Measurements from ENCODE around the gene CD163. TPM values are rescaled to one million over a fixed set of nuclear protein-coding genes. Genes with fewer than 3 reads are reported as not detected.
"Not testable (repeated sequence)": the region's sequence is repeated elsewhere in the genome, so short reads cannot be mapped to it uniquely, and the experiment has no call there.

CD163 gene
- total RNA-seq, 2 donors from 2014 or later: 10.6 to 65.0 TPM

DNA sequence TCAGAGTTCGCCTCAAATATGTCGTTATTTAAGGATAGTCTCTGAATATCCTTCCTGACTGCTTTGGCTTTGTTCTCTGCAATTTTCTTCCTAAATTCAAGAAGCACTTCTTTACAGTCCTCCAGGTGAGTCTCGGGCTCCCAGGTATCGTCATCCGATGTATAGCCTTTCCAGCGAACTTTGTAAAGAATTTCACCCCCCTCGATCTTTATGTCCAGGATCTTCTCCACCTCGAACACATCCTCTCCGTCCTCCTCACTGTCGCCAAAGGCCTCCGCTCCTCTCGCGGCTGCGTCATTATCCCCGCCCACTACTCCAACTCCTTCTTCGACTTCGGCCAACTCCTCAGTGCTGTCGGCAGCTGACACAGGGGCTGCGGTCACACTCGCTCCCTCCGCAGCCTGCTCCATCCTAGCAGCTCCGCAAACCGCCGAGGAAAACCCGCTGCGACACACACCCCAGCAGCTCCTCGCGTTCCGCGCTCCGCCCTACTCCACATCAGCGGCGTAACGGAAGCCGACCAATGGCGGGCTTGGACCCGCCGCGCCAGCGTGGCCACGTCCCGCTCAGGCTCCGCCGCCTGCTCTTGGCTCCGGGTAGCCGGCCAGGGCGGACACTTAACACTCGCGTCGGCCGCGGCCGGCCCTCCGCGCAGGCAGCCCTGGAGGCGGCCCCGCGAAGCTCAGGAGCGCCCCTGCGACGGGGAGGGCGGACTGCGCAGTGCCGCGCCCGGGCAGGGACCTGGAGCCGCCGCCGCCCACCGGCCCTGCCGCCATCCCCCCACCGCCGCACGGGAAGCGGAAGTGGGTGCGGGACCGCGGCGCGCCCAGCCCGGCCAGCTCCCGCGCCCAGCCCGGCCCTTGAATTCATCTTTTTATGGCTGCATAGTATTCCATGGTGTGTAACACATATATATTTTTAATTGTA lies 63.7 kb downstream of the CD163 start:
- Histone ChIP-seq H3K36me3 (no peaks in the 10 kb centered on the region), H3K4me3 (peak overlapping the region in 1 of 2 donors; percentile 7)

DNA sequence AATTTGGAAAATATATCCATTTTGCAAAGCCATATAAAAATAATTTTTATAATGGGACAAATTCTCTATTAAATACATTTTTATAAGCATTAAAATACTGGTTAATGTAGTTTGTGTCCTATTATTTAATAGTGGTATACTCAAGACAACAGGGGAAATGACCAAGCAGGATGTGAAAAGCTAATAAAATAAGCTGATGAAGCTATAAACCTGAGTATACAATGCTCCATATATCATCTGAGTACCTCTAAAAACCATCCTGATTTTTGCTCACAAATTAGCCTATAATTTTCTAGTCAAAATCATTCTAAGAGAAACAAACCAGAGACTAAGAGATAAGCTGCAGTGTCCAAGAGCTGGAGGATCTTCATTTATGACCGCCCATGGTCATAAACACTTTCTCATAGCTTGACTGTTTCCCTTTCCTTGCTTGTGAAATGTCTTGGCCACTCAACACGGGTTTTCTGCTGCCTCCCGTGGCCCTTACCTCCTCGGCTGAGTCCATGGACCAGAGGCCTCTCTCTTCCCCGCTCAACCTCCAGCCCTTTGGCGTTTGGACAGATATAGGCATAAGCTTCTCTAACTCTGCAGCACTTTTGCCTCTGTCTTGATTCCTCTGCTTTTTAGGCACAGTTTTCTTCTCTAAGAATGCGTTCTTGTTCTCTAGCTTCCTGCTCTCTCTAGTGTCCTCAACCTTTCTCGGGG lies 65.1 kb downstream of the CD163 start:
- H3K36me3 ChIP-seq; intact Hi-C loops (cut with DNase I); DNase-seq (ENCODE audit: low spot score); H3K9me3 ChIP-seq; H3K27me3 ChIP-seq (replicated peaks; ENCODE audit: insufficient read depth); H3K4me3 ChIP-seq; H3K4me1 ChIP-seq (replicated peaks); H3K27ac ChIP-seq: not testable (repeated sequence)
- WGBS: 84% methylated on average over 8 of the region's 8 CpGs

More for the DNA sequence above, 63.7 kb downstream of the CD163 start:
- no peak for DNase-seq (ENCODE audit: low spot score)
- WGBS: 14% methylated on average over 63 of the region's 84 CpGs
- no peak overlapping the region for H3K27ac ChIP-seq
- no peaks in the 10 kb centered on the region for H3K4me1 ChIP-seq (replicated peaks)
- no peaks in the 10 kb centered on the region for H3K9me3 ChIP-seq
- intact Hi-C loops (cut with DNase I): no loop called here
- H3K27me3 ChIP-seq (replicated peaks; ENCODE audit: insufficient read depth): peaks cover 1% of the 10 kb centered on the region
- TF ChIP-seq POLR2AphosphoS5 (IDR thresholded peaks at IDR 0.05) (no peak), POLR2A (IDR thresholded peaks at IDR 0.05) (no peak)
- TF ChIP-seq, protein P1, sequence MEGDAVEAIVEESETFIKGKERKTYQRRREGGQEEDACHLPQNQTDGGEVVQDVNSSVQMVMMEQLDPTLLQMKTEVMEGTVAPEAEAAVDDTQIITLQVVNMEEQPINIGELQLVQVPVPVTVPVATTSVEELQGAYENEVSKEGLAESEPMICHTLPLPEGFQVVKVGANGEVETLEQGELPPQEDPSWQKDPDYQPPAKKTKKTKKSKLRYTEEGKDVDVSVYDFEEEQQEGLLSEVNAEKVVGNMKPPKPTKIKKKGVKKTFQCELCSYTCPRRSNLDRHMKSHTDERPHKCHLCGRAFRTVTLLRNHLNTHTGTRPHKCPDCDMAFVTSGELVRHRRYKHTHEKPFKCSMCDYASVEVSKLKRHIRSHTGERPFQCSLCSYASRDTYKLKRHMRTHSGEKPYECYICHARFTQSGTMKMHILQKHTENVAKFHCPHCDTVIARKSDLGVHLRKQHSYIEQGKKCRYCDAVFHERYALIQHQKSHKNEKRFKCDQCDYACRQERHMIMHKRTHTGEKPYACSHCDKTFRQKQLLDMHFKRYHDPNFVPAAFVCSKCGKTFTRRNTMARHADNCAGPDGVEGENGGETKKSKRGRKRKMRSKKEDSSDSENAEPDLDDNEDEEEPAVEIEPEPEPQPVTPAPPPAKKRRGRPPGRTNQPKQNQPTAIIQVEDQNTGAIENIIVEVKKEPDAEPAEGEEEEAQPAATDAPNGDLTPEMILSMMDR (IDR thresholded peaks at IDR 0.05): no peak

DNA sequence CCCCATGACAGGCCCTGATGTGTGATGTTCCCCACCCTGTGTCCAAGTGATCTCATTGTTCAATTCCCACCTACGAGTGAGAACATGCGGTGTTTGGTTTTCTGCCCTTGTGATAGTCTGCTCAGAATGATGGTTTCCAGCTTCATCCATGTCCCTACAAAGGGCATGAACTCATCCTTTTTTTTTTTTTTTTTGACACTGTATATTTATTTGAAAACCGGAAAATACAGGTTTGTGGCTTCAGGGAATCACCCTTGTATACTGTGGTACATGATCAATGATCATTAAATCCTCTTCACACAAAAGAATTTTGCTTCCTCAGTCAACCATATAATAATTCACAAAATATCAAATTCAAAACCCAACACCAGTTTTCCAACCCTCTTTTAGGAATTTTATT lies 66.1 kb downstream of the CD163 start:
- intact Hi-C loops (cut with DNase I); DNase-seq (ENCODE audit: low spot score); H3K27me3 ChIP-seq (replicated peaks; ENCODE audit: insufficient read depth); H3K4me3 ChIP-seq; H3K36me3 ChIP-seq; H3K9me3 ChIP-seq; H3K27ac ChIP-seq; H3K4me1 ChIP-seq (replicated peaks): not testable (repeated sequence)
- 82% methylated on average over 3 of the region's 3 CpGs for WGBS

DNA sequence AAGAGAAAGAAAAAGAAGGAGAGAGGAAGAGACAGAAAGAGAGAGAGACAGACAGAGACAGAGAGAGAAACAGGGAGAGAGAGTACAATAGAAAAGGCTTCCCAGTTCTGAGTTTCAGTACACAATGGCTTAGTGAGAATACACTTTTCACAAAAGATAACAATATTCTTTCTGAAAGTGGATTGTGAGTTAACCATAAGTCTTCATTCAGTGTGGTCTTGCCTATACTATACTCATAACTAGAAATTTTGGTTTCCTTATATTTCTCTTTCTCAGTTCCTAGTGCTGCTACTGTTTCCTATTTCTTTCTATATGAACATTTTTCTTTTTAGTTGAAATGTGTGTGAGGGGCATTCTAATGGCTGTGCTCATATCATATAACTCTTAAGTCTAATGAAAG lies 68.9 kb downstream of the CD163 start:
- TF ChIP-seq, protein P1 (IDR thresholded peaks at IDR 0.05): no peak
- TF ChIP-seq POLR2AphosphoS5 (IDR thresholded peaks at IDR 0.05) (no peak), POLR2A (IDR thresholded peaks at IDR 0.05) (no peak)
- DNase-seq (ENCODE audit: low spot score): no peak
- H3K4me1 ChIP-seq (replicated peaks): no peaks in the 10 kb centered on the region
- peaks cover 2% of the 10 kb centered on the region for H3K27me3 ChIP-seq (replicated peaks; ENCODE audit: insufficient read depth)
- intact Hi-C loops (cut with DNase I): no loop called here
- H3K4me3 ChIP-seq: no peak overlapping the region
- no peaks in the 10 kb centered on the region for H3K36me3 ChIP-seq
- H3K9me3 ChIP-seq: no peaks in the 10 kb centered on the region
- no peak overlapping the region for H3K27ac ChIP-seq

DNA sequence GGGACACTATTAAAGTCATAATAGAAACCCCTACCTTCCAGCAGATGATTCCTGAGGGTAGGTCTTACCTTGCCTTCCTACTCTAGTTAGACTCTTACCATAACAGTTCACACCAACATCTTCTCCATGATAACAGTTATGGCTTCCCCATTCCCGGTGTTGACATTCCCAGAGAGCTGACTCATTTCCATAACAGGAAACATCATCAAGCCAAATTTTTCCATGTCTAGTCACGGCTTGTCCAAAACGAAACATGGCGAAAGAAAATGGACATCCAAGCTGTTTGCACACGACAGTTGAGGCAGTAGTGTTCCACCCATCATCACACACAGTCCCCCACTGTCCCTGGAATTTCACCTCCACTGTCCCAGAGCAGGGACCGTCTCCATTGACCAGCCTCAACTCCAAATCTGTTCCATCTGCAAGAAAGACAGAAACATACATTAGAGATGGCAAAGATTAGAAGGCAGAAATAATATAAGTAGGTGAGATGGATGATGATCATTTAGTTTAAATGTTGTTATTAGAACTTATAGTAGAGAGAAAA lies 70.2 kb downstream of the CD163 start:
- TF ChIP-seq POLR2A (IDR thresholded peaks at IDR 0.05): no peak
- TF ChIP-seq, protein P1 (IDR thresholded peaks at IDR 0.05): no peak
- TF ChIP-seq POLR2AphosphoS5 (IDR thresholded peaks at IDR 0.05): no peak
- 82% methylated on average over 6 of the region's 6 CpGs for WGBS
- intact Hi-C loops (cut with DNase I): no loop called here
- Histone ChIP-seq H3K4me1 (replicated peaks) (no peaks in the 10 kb centered on the region), H3K27ac (no peak overlapping the region), H3K27me3 (replicated peaks; ENCODE audit: insufficient read depth) (peaks cover 2% of the 10 kb centered on the region), H3K9me3 (no peaks in the 10 kb centered on the region), H3K4me3 (no peak overlapping the region), H3K36me3 (no peaks in the 10 kb centered on the region)
- DNase-seq (ENCODE audit: low spot score): no peak

Data from prostate gland (tissue), 2 donors.